ENCODE measurements around the gene SLC26A11. TPM values are rescaled to one million over a fixed set of nuclear protein-coding genes. Genes with fewer than 3 reads are reported as not detected.
A peak's percentile ranks its signal among the peaks of the same experiment; 100 is the strongest.
"Not testable (repeated sequence)": the region's sequence is repeated elsewhere in the genome, so short reads cannot be mapped to it uniquely, and the experiment has no call there.

The SLC26A11 gene
- total RNA-seq, 1 experiment from 2014 or later, result 6.9 TPM

DNA sequence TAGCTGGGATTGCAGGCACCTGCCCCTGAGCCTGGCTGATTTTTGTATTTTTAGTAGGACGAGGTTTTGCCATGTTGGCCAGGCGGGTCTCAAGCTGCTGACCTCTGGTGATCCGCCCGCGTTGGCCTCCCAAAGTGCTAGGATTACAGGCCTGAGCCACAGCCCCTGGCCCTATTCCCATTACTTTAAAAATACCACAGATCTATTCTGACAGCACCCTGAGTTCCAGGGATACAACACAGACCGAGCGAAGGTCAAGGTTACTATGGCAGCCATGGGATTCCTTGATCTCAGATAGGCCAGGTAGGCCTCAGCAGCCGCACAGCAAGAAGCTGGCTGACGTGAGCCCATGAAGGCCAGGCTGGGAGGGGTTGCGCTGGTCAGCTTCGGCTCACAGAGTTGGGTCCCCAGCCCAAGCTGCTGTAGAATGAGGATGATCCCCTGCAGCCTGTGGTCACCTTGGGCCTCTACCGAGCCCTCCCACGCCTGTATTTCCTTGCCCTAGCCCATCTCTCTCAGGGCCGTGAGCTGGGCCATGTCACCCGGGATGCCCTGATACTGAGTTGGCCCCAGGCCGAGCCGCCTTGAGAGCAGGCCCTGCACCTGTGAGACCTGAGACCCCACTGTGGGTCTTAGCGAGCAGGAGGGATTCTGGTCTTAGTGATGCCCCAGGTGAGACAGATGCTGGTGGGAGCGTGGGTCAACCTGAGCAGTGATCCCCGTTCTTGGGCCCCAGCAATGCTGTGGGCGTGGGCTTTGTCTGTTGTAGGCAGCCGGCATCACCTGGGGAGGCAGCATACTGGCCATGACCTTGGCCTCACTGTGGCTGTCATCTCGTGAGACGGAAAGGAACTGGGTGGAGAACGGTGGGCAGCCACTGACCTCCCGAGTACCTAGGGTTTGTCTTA, 23.6 kb downstream of the SLC26A11 start:
- DNase-seq (ENCODE audit: low spot score), result no peak

DNA sequence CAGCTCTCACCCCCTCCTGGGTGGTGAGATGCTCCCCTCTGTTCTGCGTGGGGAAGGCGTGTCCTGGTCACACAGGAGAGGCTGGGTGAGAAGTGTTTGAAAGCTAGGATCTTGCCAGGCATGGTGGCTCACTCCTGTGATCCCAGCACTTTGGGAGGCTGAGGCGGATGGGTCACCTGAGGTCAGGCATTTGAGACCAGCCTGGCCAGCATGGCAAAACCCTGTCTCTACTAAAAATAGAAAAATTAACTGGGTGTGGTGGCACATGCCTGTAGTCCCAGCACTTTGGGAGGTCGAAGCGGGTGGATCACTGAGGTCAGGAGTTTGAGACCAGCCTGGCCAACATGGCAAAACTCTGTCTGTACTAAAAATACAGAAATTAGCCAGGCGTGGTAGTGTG, 24.2 kb downstream of the SLC26A11 start:
- DNase-seq (ENCODE audit: low spot score), result not testable (repeated sequence)

DNA sequence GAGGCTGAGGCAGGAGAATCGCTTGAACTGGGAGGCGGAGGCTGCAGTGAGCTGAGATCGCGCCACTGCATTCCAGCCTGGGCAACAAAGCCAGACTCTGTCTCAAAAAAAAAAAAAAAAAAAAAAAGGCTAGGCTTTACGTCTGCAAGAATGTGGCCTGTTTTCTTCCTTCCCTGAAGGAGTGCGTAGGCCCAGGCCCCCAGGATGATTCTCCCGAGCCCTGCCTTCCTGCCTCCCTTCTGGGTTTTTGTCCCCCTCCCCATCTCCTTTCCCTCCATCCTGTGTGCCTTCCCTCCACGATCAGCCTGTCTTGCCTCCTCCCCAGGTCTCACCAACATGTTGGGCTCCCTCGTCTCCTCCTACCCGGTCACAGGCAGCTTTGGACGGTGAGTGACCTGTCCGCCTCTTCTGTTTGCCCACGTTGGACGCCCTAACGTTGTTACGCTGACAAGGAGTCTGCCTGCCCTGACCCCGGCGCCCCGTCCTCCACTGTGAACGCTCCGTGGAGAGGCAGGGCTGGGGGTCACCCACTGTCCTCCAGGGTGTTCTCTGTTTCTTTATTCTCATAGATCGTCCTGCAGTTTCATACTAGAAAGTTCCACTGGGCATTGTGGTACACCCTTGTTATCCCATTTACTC, 24.8 kb downstream of the SLC26A11 start:
- no peak for DNase-seq (ENCODE audit: low spot score)

DNA sequence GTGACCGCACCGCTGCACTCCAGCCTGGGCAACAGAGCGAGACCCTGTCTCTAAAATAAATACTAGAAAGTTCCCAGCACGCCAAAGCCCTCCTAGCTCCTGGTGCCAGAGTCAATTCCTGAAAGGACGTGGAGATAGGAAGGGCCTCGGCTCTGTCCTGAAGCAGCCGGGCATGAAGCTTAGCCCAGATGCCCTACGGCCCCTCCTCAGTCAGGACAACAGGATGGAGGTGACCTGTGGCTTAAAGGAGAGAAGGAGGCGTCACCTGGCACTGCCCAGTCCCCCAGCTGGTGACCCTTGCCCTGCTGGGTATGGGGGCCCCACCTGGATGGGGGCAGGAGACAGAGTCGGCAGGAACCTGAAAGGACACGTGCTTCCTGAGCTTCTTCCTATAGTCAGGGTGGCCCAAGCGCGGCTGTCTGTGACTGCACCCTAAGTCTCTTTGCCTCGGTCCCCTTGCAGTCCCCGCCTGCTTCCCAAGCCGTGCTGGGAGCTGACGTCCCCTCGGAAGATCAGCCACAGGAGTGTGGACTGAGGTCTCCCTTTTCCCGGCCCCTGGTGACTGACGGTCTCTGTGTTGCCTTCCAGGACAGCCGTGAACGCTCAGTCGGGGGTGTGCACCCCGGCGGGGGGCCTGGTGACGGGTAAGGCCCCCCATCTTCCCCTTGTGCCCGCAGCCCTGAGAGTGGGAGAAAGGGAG, 25.5 kb downstream of the SLC26A11 start:
- DNase-seq (ENCODE audit: low spot score), result no peak

DNA sequence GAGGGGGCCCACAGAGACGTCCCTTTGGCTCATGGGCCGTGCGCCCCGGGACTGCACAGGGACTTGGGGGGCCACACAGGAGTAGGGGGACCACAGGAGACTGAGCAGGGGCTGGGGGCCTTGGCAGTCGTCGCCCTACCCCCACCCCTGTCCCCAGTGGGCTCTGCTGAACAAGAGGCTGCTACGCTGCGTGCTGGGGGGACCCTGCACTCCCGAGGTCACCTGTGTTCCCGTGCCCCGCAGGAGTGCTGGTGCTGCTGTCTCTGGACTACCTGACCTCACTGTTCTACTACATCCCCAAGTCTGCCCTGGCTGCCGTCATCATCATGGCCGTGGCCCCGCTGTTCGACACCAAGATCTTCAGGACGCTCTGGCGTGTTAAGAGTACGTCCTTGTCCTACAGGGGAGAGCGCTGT, 26.0 kb downstream of the SLC26A11 start:
- no peak for DNase-seq (ENCODE audit: low spot score)

DNA sequence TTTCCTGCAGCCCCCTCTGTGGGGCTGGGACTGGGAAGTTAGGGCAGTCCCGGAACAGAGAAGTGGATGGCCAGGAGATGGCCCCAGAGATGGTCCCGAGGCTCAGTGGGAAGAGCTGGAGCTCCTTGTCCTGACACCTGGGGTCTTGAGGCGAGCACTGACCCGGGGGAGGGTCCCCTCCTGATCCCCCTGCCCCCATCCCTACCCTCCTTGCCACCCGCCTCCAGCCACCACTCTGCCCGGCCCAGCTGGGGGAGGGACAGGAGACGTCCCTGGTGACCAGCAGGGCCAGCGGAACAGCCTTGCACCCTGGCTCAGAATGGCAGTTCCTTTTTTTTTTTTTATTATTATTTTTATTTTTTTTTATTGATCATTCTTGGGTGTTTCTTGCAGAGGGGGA, 26.5 kb downstream of the SLC26A11 start:
- no peak for DNase-seq (ENCODE audit: low spot score)

DNA sequence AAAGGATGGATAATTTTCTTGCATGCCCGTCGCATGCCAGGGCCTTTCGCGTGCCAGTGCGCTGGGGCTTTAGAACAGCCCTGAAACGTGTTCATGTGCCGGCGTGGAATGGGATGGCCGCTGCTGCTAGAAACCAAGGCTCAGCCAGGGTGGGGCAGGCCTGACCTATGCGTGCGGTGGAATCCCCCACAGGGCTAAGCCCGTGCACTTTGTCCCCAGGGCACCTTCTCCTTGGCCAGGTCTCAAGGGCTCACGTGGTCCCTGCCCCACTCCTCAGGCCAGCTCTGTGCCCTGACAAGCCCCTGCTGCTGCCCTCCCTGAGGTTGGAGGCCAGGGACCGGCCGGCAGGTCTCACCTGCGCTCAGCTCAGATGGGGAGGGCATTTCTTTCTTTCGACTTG, 27.3 kb downstream of the SLC26A11 start:
- no peak for DNase-seq (ENCODE audit: low spot score)

DNA sequence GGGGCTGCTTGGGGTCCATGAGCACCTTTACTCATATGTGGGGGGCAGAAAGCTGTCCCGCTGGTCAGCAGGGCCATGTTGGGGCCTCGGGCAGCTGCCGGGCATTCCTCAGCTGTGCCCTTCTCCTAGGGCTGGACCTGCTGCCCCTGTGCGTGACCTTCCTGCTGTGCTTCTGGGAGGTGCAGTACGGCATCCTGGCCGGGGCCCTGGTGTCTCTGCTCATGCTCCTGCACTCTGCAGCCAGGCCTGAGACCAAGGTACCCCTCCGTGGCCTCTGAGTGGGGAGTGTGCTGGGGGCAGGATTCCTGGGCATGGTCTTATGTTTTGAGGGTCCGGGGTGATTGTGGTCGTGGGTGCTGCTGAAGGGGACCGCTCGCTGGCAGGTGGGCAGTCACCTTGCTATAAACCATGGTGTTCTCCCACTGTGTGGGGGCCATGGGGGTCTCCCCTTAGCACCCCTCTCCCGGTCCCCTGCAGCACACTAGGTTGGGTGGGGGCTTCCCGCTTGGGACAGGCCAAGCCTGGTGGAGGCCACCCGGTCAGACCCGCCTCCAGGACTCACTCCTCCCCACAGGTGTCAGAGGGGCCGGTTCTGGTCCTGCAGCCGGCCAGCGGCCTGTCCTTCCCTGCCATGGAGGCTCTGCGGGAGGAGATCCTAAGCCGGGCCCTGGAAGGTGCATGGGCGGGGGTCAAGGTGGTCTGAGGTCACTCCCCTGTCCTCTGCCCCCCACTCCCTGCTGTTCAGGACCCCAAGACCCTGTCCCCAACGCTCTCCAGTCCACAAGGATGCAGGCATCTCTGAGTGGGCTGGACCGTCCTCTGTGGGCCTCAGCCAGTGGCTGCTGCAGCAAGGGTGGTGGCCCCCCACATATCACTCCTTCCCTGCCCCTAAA, 28.0 kb downstream of the SLC26A11 start:
- no peak for DNase-seq (ENCODE audit: low spot score)

DNA sequence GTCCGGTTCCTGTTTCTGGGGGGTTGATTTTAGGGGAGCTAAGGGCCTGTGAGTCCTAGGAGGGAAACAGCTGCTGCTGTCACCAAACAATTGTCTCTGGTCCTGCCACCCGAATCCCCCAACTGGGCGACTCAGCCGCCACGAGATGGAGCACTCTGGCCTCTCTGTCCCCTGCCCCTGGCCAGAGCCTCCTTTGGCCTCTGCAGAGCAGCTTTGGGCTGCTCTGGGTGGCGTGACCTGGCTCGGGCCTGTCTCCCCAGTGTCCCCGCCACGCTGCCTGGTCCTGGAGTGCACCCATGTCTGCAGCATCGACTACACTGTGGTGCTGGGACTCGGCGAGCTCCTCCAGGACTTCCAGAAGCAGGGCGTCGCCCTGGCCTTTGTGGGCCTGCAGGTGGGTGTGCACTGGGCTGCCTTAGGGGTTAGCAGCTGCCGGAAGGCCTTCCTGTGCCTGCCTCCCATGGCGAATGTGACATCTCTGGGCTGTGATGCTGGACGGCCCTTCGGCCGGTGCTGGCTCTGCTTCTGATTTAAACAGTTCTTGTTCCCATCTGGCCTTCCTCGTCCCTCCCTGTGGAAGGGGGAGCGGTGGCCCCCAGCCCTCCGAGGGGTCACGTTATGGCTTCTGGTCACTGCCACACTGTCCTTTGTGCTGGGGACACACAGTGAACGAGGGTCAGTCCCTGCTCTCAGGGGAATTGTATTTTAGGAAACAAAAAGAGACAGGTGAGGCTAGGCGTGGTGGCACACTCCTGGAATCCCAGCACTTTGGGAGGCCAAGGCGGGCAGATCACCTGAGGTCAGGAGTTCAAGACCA, 28.9 kb downstream of the SLC26A11 start:
- DNase-seq (ENCODE audit: low spot score), result no peak

DNA sequence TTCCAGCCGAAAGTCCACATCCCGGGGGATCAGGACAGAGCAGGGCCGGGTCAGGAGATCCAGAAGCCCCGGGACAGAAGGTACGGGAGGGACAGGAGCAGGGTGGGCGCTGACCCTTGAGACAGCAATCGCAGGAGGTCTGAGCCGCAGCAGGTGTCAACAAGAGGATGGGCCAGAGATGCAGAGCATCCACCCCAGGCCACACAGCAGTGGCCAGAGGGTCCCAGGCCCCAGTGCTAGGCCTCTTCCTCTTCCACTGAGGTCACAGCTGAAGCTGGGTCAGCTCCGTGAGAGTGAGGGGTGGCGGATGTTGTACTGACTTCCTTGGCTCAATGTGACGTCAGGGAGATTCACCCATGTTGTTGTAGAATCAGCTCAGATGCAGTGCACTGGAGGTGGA, 31.7 kb downstream of the SLC26A11 start:
- DNase-seq (ENCODE audit: low spot score), result no peak

DNA sequence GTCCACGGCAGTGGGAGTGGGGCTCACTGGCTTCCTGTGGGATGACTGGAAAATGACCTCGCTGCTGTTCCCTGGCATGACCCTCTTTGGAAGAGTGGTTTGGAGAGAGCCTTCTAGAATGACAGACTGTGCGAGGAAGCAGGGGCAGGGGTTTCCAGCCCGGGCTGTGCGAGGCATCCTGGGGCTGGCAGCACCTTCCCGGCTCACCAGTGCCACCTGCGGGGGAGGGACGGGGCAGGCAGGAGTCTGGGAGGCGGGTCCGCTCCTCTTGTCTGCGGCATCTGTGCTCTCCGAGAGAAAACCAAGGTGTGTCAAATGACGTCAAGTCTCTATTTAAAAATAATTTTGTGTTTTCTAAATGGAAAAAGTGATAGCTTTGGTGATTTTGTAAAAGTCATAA, 32.6 kb downstream of the SLC26A11 start:
- DNase-seq (ENCODE audit: low spot score), result no peak

DNA sequence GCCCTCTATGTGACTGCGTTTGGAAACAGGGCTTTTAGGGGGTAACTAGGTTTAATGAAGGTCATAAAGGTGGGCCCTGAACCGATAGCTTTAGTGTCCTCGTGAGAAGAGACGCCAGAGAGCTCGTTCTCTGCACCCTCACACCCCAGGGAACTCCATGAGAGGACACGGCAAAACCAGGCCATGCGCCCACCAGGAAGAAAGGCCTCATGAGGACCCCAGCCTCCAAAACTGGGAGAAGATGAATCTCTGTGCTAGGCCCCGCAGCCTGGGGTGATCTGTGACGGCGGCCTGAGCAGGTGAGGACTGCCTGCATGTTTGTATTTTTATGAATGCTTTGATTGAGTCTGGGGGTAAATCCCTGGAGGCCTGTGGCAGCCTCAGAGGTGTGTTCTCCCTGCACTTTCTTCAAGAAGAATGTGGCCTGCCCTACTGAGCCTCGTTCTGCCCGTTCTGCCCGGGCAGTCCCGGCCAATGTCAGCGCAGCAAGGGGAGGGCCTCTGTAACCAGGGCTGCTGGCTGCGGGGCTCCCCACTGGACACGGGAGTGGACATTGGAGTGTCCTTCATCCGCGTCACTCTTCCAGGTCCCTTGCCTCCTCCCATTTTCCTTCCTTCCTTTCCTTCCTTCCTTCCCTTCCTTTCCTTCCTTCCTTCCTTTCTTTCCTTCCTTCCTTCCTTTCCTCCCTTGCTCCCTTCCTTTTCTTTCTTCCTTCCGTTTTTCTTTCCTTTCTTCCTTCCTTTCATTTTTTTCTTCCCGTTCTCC, 33.6 kb downstream of the SLC26A11 start:
- DNase-seq (ENCODE audit: low spot score), result no peak

DNA sequence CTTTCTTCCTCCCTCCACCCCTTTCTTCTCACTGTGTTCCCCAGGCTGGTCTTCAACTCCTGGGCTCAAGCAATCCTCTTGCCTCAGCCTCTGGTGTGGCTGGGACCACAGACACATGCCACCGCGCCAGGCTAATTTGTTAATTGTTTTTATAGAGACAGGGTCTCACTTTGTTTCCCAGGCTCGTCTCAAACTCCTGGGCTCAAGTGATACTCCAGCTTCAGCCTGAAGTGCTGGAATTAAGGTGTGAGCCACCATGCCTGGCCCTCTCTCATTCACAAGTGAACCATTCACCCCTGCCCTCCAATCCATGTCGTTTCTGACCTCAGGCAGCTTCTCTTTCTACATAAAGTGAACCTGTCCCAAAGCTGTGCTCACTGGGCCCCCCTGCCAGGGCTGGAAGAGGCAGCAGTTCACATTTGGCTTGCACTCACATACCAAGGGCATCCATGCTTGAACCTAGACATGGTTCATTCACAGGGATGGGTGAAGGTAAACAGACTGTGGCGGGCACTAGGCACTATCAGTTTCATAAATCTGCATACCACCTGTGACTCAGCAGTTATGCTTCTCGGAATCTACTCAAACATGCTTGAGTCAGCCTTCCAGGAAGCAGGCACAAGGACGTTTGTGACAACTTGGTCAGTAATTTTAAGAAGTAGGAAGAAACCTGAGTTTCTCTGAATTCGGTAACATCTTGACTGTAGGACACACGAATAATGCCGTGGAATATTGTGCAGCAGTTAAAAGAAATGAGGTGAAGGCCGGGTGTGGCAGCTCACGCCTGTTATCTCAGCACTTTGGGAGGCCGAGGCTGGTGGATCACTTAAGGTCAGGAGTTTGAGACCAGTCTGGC, 34.4 kb downstream of the SLC26A11 start:
- DNase-seq (ENCODE audit: low spot score), result peak; percentile 95

DNA sequence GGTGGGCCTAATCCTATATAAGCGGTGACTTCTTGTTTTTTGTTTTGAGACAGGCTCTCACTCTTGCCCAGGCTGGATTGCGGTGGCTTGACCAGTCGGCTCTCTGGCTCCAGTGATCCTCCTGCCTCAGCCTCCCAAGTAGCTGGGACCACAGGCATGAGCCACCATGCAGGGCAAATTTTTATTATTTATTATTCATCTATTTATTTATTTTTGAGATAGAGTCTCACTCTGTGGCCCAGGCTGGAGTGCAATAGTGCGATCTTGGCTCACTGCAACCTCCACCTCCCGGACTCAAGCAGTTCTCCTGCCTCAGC, 35.8 kb downstream of the SLC26A11 start:
- DNase-seq (ENCODE audit: low spot score), result no peak

DNA sequence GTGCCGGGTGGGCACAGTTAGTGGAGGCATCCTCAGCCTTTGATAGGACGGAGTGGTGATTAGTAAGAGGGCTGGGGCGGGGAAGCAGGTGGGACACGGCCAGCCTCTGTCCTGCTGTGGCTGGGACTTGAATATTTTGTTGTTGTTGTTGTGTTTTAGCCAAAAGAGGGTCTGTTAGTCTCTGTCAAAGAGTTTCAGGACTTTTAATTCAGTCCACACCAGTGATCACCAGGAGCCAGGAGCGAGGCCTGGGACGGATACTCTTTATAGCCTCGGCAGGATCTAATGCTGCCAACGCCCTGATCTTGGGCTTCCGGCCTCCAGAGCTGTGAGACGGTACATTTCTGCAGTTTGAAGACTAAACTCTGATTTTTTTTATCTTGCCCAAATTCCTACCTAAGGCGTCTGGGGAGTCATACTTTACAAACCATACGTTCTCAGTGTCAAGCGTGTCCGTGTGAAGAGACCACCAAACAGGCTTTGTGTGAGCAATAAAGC, 37.5 kb downstream of the SLC26A11 start:
- DNase-seq (ENCODE audit: low spot score), result no peak

DNA sequence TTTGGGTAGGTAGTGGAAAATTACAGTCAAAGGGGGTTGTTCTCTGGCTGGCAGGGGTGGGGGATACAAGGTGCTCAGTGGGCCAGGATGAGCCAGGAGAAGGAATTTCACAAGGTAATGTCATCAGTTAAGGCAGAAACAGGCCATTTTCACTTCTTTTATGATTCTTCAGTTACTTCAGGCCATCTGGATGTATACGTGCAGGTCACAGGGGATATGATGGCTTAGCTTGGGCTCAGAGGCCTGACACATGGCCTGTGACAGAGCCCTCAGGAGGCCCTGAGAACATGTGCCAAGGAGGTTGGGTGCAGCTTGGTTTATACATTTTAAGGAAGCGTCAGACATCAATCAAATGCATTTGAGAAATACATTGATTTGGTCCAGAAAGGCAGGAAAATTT, 38.1 kb downstream of the SLC26A11 start:
- DNase-seq (ENCODE audit: low spot score), result not testable (repeated sequence)

DNA sequence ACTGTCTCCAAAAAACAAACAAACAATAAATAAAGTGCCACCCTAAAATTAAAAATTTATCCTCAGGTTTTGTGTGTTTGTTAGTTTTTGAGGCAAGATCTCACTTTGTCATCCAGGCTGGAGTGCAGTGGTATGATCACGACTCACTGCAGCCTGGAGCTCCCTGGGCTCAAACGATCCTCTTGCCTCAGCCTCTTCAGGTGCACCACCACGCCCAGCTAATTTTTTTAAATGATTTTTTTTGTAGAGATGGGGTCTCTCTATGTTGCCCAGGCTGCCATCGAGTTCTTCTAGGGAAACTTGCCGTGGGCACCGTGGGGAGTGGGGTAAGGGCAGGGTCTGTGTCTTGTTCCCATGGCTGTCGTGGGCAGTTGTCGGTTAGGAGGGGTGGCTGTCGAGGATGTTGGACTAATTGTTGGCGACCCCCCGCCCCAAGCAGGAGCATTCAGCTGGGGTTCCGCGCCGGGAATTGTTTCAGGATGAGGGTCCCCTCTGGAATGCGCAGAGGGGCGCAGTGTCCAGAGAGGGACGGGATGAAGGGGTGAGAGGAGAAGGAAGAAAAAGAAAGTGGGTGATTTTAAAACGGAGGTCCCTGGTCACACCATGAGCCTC, 39.3 kb downstream of the SLC26A11 start:
- DNase-seq (ENCODE audit: low spot score), result peak; percentile 27

DNA sequence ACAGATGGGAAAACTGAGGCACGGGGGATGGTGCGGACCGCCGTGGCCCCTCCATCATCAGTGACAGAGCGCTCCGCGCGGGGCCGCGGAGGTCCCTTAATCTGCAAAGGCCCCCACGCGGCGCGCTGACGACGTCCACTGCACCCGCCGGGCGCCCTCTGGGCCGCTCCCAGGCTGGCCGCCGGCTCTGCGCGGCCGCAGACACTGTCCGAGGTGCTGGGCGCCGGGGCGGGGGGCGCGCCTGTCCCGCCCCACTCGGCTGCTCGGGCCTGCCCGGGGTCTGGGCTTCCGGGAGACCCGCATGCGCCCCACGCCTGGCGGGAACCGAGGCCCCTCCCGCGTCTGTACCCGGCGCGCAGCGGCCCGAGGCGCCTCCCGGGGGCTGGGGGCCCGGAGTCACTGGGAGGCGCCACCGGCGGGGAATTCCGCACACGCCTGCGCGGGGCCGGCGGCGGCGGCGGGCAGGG, 39.9 kb downstream of the SLC26A11 start:
- DNase-seq (ENCODE audit: low spot score), result peak; percentile 55
